ENCODE results near the gene AQP11. TPM values are rescaled to one million over a fixed set of nuclear protein-coding genes. Genes with fewer than 3 reads are reported as not detected.

The AQP11 gene
- total RNA-seq, 6 experiments from 2014 or later = 3.9 to 11.9 (median 6.5) TPM

DNA sequence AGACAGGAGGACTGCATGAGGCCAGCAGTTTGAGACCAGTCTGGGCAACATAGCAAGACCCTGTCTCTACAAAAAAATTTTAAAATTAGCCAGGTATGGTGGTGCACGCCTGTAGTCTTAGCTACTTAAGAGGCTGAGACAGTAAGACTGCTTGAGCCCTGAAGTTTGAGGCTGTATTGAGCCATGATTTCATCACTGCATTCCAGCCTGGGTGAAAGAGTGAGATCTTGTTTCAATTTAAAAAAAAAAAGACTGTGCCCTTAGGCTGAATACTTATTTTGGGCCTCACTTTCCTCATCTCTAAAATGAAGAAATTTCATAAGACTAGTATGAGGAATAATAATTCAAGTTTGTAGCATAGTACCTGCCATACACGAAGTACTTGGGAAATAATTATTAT, 6.9 kb downstream of the AQP11 start:
- Histone ChIP-seq H3K36me3 (peaks cover 0 to 2% (median 0%) of the 10 kb centered on the region in 4 donors), H3K4me1 (peaks cover 0 to 29% (median 5%) of the 10 kb centered on the region in 4 donors), H3K4me3 (no peak overlapping the region), H3K9me3 (no peaks in the 10 kb centered on the region), H3K27me3 (no peaks in the 10 kb centered on the region), H3K27ac (no peak overlapping the region)
- 100% methylated on average over 2 of the region's 2 CpGs for WGBS (ENCODE audit: insufficient coverage, low coverage, low lambda C conversion rate, missing lambda C conversion rate)
- intact Hi-C loops (cut with DNase I) = no loop called here
- no peak for DNase-seq
- no peak for TF ChIP-seq POLR2A (IDR thresholded peaks at IDR 0.05)
- TF ChIP-seq, protein P1, sequence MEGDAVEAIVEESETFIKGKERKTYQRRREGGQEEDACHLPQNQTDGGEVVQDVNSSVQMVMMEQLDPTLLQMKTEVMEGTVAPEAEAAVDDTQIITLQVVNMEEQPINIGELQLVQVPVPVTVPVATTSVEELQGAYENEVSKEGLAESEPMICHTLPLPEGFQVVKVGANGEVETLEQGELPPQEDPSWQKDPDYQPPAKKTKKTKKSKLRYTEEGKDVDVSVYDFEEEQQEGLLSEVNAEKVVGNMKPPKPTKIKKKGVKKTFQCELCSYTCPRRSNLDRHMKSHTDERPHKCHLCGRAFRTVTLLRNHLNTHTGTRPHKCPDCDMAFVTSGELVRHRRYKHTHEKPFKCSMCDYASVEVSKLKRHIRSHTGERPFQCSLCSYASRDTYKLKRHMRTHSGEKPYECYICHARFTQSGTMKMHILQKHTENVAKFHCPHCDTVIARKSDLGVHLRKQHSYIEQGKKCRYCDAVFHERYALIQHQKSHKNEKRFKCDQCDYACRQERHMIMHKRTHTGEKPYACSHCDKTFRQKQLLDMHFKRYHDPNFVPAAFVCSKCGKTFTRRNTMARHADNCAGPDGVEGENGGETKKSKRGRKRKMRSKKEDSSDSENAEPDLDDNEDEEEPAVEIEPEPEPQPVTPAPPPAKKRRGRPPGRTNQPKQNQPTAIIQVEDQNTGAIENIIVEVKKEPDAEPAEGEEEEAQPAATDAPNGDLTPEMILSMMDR (IDR thresholded peaks at IDR 0.05) = no peak
- no peak for ATAC-seq

DNA sequence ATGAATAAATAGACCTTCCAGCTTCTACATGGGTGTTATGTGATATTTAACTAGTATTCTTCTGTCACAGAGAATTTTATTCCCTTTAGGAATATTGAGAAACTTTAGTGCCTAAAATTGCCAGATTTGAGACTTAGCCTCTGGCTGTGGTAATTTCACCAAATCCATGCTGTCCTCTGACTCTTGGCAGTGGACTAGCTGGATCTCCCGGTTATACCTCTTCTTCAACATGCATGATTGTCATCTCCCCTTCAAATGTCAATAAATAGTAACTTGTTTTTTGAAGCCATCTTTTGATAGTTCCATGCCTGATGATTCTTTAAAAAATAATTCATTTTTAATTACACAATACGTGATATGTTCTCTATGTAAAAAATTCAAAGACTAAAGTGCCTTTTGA, 8.4 kb downstream of the AQP11 start:
- DNase-seq (no peak), ATAC-seq (no peak)
- Histone ChIP-seq H3K27me3 (no peaks in the 10 kb centered on the region), H3K9me3 (no peaks in the 10 kb centered on the region), H3K36me3 (peaks cover 0 to 2% (median 0%) of the 10 kb centered on the region in 4 donors), H3K4me3 (no peak overlapping the region), H3K27ac (no peak overlapping the region), H3K4me1 (peaks cover 0 to 28% (median 7%) of the 10 kb centered on the region in 4 donors)
- intact Hi-C loops (cut with DNase I) = no loop called here
- 81% methylated on average over 2 of the region's 2 CpGs for WGBS (ENCODE audit: insufficient coverage, low coverage, low lambda C conversion rate, missing lambda C conversion rate)
- no peak for TF ChIP-seq POLR2A (IDR thresholded peaks at IDR 0.05)
- TF ChIP-seq, protein P1 (IDR thresholded peaks at IDR 0.05) = no peak

DNA sequence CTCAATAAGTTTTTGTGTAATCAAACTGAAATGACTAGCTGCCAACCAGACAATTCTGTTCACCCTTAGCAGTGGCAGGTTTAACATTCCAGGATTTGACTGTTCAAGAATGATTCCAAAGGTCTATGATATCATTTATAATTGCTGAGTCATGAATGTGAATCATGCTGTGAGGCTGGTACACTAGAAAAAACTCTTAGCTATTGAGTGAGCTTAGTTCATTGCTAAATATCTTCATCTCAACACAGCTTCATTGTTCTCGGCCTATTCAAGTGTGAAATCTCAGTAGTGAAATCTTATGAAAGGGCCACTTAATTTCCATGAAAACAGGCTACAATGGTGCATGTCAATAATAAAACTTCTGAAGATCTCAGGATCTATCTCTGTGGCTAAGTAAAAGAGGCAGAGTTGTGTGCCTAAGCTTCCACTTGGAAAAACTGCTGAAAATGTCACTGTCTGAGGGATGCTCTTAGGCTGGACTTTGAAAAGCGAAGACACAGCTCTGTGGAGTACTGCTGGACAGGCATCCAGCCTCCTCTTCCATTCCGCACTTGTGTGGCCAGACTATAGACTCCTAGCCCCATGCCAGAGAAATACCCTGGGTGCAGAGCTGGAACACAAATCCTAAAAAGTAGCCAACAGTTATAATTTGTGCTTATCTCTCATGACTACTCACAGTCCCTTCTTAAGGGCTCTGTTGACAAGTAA, 12.8 kb downstream of the AQP11 start:
- peak; percentile 78 to 82 (median 81) for ATAC-seq
- H3K27ac ChIP-seq = peak overlapping the region in 2 of 3 donors; percentile 4 to 10
- TF ChIP-seq POLR2A (IDR thresholded peaks at IDR 0.05) = no peak
- TF ChIP-seq, protein P1 (IDR thresholded peaks at IDR 0.05) = no peak
- intact Hi-C loops (cut with DNase I) = no loop called here
- no peaks in the 10 kb centered on the region for H3K9me3 ChIP-seq
- no peak overlapping the region for H3K4me3 ChIP-seq
- WGBS (ENCODE audit: insufficient coverage, low coverage, low lambda C conversion rate, missing lambda C conversion rate) = 70% methylated on average over 2 of the region's 3 CpGs
- H3K36me3 ChIP-seq = peaks cover 0 to 6% (median 4%) of the 10 kb centered on the region in 4 donors
- H3K4me1 ChIP-seq = peaks cover 0 to 15% (median 7%) of the 10 kb centered on the region in 4 donors
- no peak for DNase-seq
- no peaks in the 10 kb centered on the region for H3K27me3 ChIP-seq

DNA sequence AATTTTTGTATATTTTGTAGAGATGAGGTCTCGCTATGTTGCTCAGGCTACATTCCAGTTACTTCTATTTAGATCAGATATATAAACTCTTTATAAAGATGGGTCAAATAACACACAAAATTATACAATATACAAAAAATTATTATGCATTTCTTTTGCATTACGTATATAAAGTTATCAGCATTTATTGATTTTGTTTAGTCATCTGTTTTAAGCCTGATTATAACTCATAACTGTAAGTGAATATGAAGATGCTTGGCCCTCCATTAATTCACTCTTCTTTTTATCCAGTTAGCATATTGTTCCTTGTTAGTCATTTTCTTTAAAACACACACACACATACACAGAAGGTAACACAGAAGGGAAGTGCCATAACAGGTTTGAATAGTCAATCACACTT, 14.5 kb downstream of the AQP11 start:
- WGBS (ENCODE audit: insufficient coverage, low coverage, low lambda C conversion rate, missing lambda C conversion rate) = 96% methylated on average over 2 of the region's 2 CpGs
- H3K36me3 ChIP-seq = peaks cover 0 to 7% (median 6%) of the 10 kb centered on the region in 4 donors
- intact Hi-C loops (cut with DNase I) = no loop called here
- peaks cover 0 to 15% (median 7%) of the 10 kb centered on the region in 4 donors for H3K4me1 ChIP-seq
- no peak for DNase-seq
- no peaks in the 10 kb centered on the region for H3K9me3 ChIP-seq
- TF ChIP-seq, protein P1 (IDR thresholded peaks at IDR 0.05) = no peak
- TF ChIP-seq POLR2A (IDR thresholded peaks at IDR 0.05) = no peak
- no peak overlapping the region for H3K27ac ChIP-seq
- H3K27me3 ChIP-seq = no peaks in the 10 kb centered on the region
- no peak overlapping the region for H3K4me3 ChIP-seq
- ATAC-seq = no peak

Measured in right lobe of liver (tissue), 6 donors.